H1 (cell line): Measurements from ENCODE around the gene ZPBP2. TPM values are rescaled to one million over a fixed set of nuclear protein-coding genes. Genes with fewer than 3 reads are reported as not detected.

ENCODE experiments used
- CTCF ChIA-PET: fragments of 300-600 bp; sonication (Branson Sonifier 250); formaldehyde crosslinking; loops from one replicate; lab custom pipeline; 2021; ENCODE audit not compliant: partially characterized antibody; lab: Charles Lee
- POLR2A ChIA-PET: fragments of 300-600 bp; sonication (Branson Sonifier 250); formaldehyde crosslinking; loops from one replicate; lab custom pipeline; 2021; ENCODE audit warnings: inconsistent platforms; ENCODE audit not compliant: partially characterized antibody; lab: Charles Lee
- DNase-seq, 2 experiments: peaks; one replicate each; pipeline versions ENCODE4 v3.0.0 to v3.0.0-alpha.2; 2010 to 2022; ENCODE audit warnings: low spot score in 2 of 2, low read depth in 1 of 2, mixed read lengths in 1 of 2
- FAIRE-seq: peaks from 2 replicates; lab custom pipeline; 2011; peaks lifted over from hg19 to GRCh38; lab: Jason Lieb, UNC
- H2AFZ ChIP-seq: 2 replicates; pipeline ENCODE4 v1.8.1; 2012; ENCODE audit warnings: low read length, inconsistent platforms
- H2AK5ac ChIP-seq: 2 replicates; pipeline ENCODE4 v1.6.1; 2013; ENCODE audit warnings: low read depth, low read length
- H2BK120ac ChIP-seq: replicated peaks from 2 replicates; pipeline ENCODE3; 2013; ENCODE audit warnings: low read depth, low read length, inconsistent platforms
- H2BK12ac ChIP-seq: 2 replicates; pipeline ENCODE4 v1.6.1; 2013; ENCODE audit warnings: low read depth, low read length
- H2BK15ac ChIP-seq: 2 replicates; pipeline ENCODE4 v1.6.1; 2013; ENCODE audit warnings: low read length
- H2BK20ac ChIP-seq: 2 replicates; pipeline ENCODE4 v1.6.1; 2013; ENCODE audit warnings: low read length
- H2BK5ac ChIP-seq: 2 replicates; pipeline ENCODE4 v1.6.1; 2013; ENCODE audit warnings: low read depth, low read length
- H3K14ac ChIP-seq: 2 replicates; pipeline ENCODE4 v1.6.1; 2013; ENCODE audit warnings: inconsistent platforms; ENCODE audit not compliant: insufficient read length
- H3K18ac ChIP-seq: 2 replicates; pipeline ENCODE4 v1.6.1; 2013; ENCODE audit warnings: low read length; ENCODE audit errors: extremely low read depth
- H3K23ac ChIP-seq: 2 replicates; pipeline ENCODE4 v1.6.1; 2013; ENCODE audit warnings: inconsistent platforms; ENCODE audit not compliant: insufficient read length
- H3K23me2 ChIP-seq: 2 replicates; pipeline ENCODE4 v1.6.1; 2013; ENCODE audit warnings: low read depth, low read length
- H3K27ac ChIP-seq: 2 replicates; pipeline ENCODE4 v1.6.1; 2011; ENCODE audit warnings: low read depth, low read length, inconsistent platforms
- H3K27me3 ChIP-seq, 4 experiments: replicated peaks in 1 of 4; 1 replicate in 1 of 4; 2 replicates in 3 of 4; pipeline versions ENCODE4 v1.6.1 to v1.8.1; 2011 to 2013; ENCODE audit warnings: low read length in 3 of 4, mild to moderate bottlenecking in 3 of 4, inconsistent platforms in 2 of 4, mixed read lengths in 2 of 4, moderate library complexity in 1 of 4; ENCODE audit not compliant: control insufficient read depth in 3 of 4, insufficient read depth in 3 of 4; ENCODE audit errors: extremely low read depth in 1 of 4
- H3K36me3 ChIP-seq, 4 experiments: 2 replicates each; pipeline versions ENCODE4 v1.6.1 to v1.8.1; 2011 to 2013; ENCODE audit warnings: mild to moderate bottlenecking in 4 of 4, low read length in 3 of 4, moderate library complexity in 2 of 4, control low read depth in 1 of 4, inconsistent platforms in 1 of 4; ENCODE audit not compliant: insufficient read depth in 4 of 4, control insufficient read depth in 2 of 4
- H3K4ac ChIP-seq: replicated peaks from 2 replicates; pipeline ENCODE3; 2013; ENCODE audit warnings: low read length, low read depth, mixed read lengths, inconsistent platforms; ENCODE audit not compliant: insufficient read length
- H3K4me1 ChIP-seq, 4 experiments: replicated peaks in 1 of 4; 1 replicate in 1 of 4; 2 replicates in 3 of 4; pipeline versions ENCODE4 v1.6.1 to v1.8.1; 2011 to 2013; ENCODE audit warnings: low read length in 3 of 4, inconsistent platforms in 2 of 4, mixed read lengths in 1 of 4; ENCODE audit not compliant: insufficient read depth in 4 of 4, control insufficient read depth in 3 of 4
- H3K4me2 ChIP-seq, 2 experiments: 2 replicates each; pipeline versions ENCODE4 v1.6.1 to v1.8.1; 2011 to 2013; ENCODE audit warnings: low read depth in 2 of 2, low read length in 2 of 2, control low read depth in 1 of 2, inconsistent platforms in 1 of 2, mild to moderate bottlenecking in 1 of 2; ENCODE audit not compliant: insufficient read depth in 1 of 2
- H3K4me3 ChIP-seq, 4 experiments: fragments of 200-600, 300-600 bp in 1 of 4; sonication (generic), shearing (Covaris generic), sonication (Bioruptor Twin) in 1 of 4; 2 replicates each; pipeline versions ENCODE4 v1.5.1 to v1.8.1; 2011 to 2016; ENCODE audit warnings: low read length in 4 of 4, low read depth in 3 of 4, control low read depth in 2 of 4, inconsistent platforms in 2 of 4, mild to moderate bottlenecking in 2 of 4, mixed read lengths in 1 of 4, moderate library complexity in 1 of 4; ENCODE audit not compliant: insufficient read depth in 2 of 4; ENCODE audit errors: extremely low read depth in 1 of 4
- H3K56ac ChIP-seq: replicated peaks from 2 replicates; pipeline ENCODE3; 2013; ENCODE audit warnings: low read depth, mild to moderate bottlenecking, mixed read lengths, low read length, inconsistent platforms; ENCODE audit not compliant: insufficient read length
- H3K79me1 ChIP-seq: 2 replicates; pipeline ENCODE4 v1.6.1; 2013; ENCODE audit warnings: low read depth, low read length, control low read depth
- H3K79me2 ChIP-seq, 2 experiments: 2 replicates each; pipeline versions ENCODE4 v1.6.1 to v1.8.1; 2012 to 2013; ENCODE audit warnings: low read length in 2 of 2, mild to moderate bottlenecking in 2 of 2, inconsistent platforms in 1 of 2; ENCODE audit not compliant: insufficient read depth in 2 of 2, control insufficient read depth in 1 of 2
- H3K9ac ChIP-seq, 4 experiments: replicated peaks in 1 of 4; 1 replicate in 1 of 4; 2 replicates in 3 of 4; pipeline versions ENCODE4 v1.6.1 to v1.8.1; 2011 to 2013; ENCODE audit warnings: low read depth in 3 of 4, low read length in 3 of 4, control low read depth in 2 of 4, mild to moderate bottlenecking in 2 of 4, moderate library complexity in 2 of 4, inconsistent platforms in 1 of 4; ENCODE audit errors: extremely low read depth in 1 of 4
- H3K9me3 ChIP-seq, 2 experiments: 2 replicates each; pipeline versions ENCODE4 v1.6.1 to v1.8.1; 2012 to 2013; ENCODE audit warnings: mild to moderate bottlenecking in 2 of 2, moderate library complexity in 2 of 2, control low read depth in 1 of 2, inconsistent platforms in 1 of 2, low read depth in 1 of 2, low read length in 1 of 2, mixed read lengths in 1 of 2; ENCODE audit not compliant: insufficient read depth in 2 of 2
- H4K20me1 ChIP-seq, 2 experiments: replicated peaks in 1 of 2; 2 replicates each; pipeline versions ENCODE3 to v1.8.1; 2011 to 2013; ENCODE audit warnings: inconsistent platforms in 2 of 2, low read length in 2 of 2, mild to moderate bottlenecking in 1 of 2; ENCODE audit not compliant: insufficient read depth in 2 of 2, control insufficient read depth in 1 of 2
- H4K5ac ChIP-seq: 2 replicates; pipeline ENCODE4 v1.6.1; 2013; ENCODE audit warnings: low read length, low read depth, mixed read lengths, inconsistent platforms; ENCODE audit not compliant: insufficient read length
- H4K8ac ChIP-seq: 2 replicates; pipeline ENCODE4 v1.8.0; 2013; ENCODE audit warnings: mild to moderate bottlenecking, moderate library complexity, low read length, inconsistent platforms; ENCODE audit not compliant: insufficient read depth; ENCODE audit errors: extremely low read depth
- H4K91ac ChIP-seq: replicated peaks from 2 replicates; pipeline ENCODE3; 2013; ENCODE audit warnings: low read length, mixed read lengths, inconsistent platforms; ENCODE audit not compliant: insufficient read length
- ASH2L ChIP-seq: fragments of 200-600, 300-600 bp; sonication (generic); IDR thresholded peaks from one replicate; pipeline ENCODE4 v1.7.1; 2017; ENCODE audit warnings: low read length
- BACH1 ChIP-seq: IDR thresholded peaks from 2 replicates; pipeline ENCODE4 v1.6.1; 2012; ENCODE audit warnings: low read length, improper control_type of control experiment
- FOSL1 ChIP-seq: IDR thresholded peaks from 2 replicates; pipeline ENCODE4 v1.6.1; 2011; ENCODE audit warnings: mild to moderate bottlenecking, low read depth, low read length, moderate library complexity; ENCODE audit not compliant: insufficient read depth
- JUND ChIP-seq: IDR thresholded peaks from 2 replicates; pipeline ENCODE4 v1.6.1; 2011; ENCODE audit warnings: mild to moderate bottlenecking, improper control_type of control experiment, low read length
- KDM1A ChIP-seq: fragments of 200-600, 300-600 bp; sonication (generic); IDR thresholded peaks from 2 replicates; pipeline ENCODE4 v1.7.1; 2016; ENCODE audit warnings: mild to moderate bottlenecking, low read length, borderline replicate concordance
- POU5F1 ChIP-seq: IDR thresholded peaks from 2 replicates; pipeline ENCODE4 v1.6.1; 2011; ENCODE audit warnings: low read depth, mild to moderate bottlenecking, low read length, moderate library complexity
- RNF2 ChIP-seq: fragments of 200-900, 300-1000 bp; sonication (generic); IDR thresholded peaks from 2 replicates; pipeline ENCODE4 v1.7.1; 2016; ENCODE audit warnings: borderline replicate concordance, low read depth, mild to moderate bottlenecking, antibody characterized with exemption, low read length; ENCODE audit not compliant: poor library complexity, severe bottlenecking; ENCODE audit errors: missing control alignments
- WGBS, 2 experiments: shearing (Covaris generic) in 1 of 2; methylation state at CpG; one replicate each; pipeline versions ENCODE4 v1.1.6 to v1.1.7; 2013 to 2015; ENCODE audit warnings: low lambda C conversion rate in 2 of 2, mixed read lengths in 2 of 2, inconsistent platforms in 1 of 2, low coverage in 1 of 2, missing lambda C conversion rate in 1 of 2; ENCODE audit not compliant: insufficient replicate concordance in 2 of 2, insufficient coverage in 1 of 2, insufficient read length in 1 of 2; ENCODE audit errors: extremely low coverage in 1 of 2, missing lambda C conversion rate in 1 of 2; 5-methylcytosine and 5-hydroxymethylcytosine counted together
- polyA plus RNA-seq, 7 experiments: library from polyadenylated mRNA; depleted of rRNA in 3 of 7; stranded (reverse) in 5 of 7; unstranded in 2 of 7; fragments of >200 nt in 5 of 7; fragments of 200-250 nt in 2 of 7; gene quantifications; 1 replicate in 5 of 7; 2 replicates in 1 of 7; 4 replicates in 1 of 7; pipeline versions ENCODE4 v1.2.1 to v1.2.3, GENCODE V29; 2011 to 2013; ENCODE audit warnings: missing spikeins in 2 of 7, mixed read lengths in 2 of 7
- total RNA-seq: library from RNA; stranded (reverse); fragmentation: NEBNext Ultra II Directional; extraction: Animal tissue kit (Norgen Biotek cat#: 25700); gene quantifications from 2 replicates; pipeline ENCODE4 v1.2.1, GENCODE V29; 2021
- TF ChIP-seq, protein P1 (sequence below): IDR thresholded peaks from 2 replicates; pipeline ENCODE4 v1.6.1; 2011; ENCODE audit warnings: low read depth, mild to moderate bottlenecking, low read length; ENCODE audit not compliant: insufficient read depth
- TF ChIP-seq, protein P2 (sequence below): IDR thresholded peaks from 2 replicates; pipeline ENCODE4 v1.6.1; 2011; ENCODE audit warnings: low read length, improper control_type of control experiment

ZPBP2 gene
- total and polyA plus RNA-seq, 2 of the 8 experiments (the other 6 are each of a cell fraction or from before 2014, with no cell fraction given): not detected

DNA sequence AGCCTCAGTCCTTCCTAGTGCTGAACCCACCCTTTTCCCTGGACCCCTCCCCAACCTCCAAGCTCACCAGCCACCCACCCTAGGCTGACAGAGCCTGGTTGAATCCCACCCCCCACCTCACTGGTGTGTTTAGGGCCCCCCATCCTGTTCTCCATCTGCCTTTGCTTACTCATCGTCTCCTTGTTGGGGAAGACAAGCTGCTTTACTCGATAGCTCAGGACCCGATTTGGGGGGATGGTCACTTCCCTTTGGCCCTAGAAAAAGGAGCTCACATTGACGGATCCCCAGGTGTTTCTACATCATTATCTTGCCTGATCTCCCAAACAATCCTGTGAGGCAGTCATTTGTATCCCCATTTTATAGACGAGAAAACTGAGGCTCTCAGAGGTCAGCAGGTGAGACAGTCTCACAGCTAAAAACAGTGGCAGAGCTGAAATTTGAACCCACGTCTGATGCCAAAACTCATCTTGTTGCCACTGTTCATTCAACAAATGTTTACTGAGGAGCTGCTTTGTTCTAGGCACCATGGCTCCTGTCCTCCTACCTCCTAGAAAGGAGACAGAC is 40.9 kb downstream of the ZPBP2 start:
- POLR2A ChIA-PET: interaction anchor here (1.1 to 1.5 kb wide), 2 partner anchors 10 to 17 kb away, joined by 3 to 4 read pairs; no protein-coding TSS in a partner anchor
- H3K23me2 ChIP-seq: no peaks in the 10 kb centered on the region
- H2BK20ac ChIP-seq: no peak overlapping the region
- no peak overlapping the region for H3K56ac ChIP-seq
- no peaks in the 10 kb centered on the region for H3K79me1 ChIP-seq
- 88% methylated on average over 6 of the region's 6 CpGs; no CpG with 5 or more reads in 1 of the 2 experiments for WGBS, 2 experiments
- no peak overlapping the region for H4K5ac ChIP-seq
- no peak overlapping the region for H2BK15ac ChIP-seq
- H4K8ac ChIP-seq: no peak overlapping the region
- no peak overlapping the region for H3K9ac ChIP-seq
- no peak overlapping the region for H2BK12ac ChIP-seq
- H3K4me2 ChIP-seq: no peak overlapping the region
- peaks cover 0 to 12% (median 2%) of the 10 kb centered on the region in 4 experiments; a peak in 5 of 8 replicates for H3K36me3 ChIP-seq
- H3K23ac ChIP-seq: no peak overlapping the region
- H4K91ac ChIP-seq: no peak overlapping the region
- no peaks in the 10 kb centered on the region for H4K20me1 ChIP-seq
- TF ChIP-seq, protein P1, sequence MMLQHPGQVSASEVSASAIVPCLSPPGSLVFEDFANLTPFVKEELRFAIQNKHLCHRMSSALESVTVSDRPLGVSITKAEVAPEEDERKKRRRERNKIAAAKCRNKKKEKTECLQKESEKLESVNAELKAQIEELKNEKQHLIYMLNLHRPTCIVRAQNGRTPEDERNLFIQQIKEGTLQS: no peak
- TF ChIP-seq FOSL1: no peak
- no peak for TF ChIP-seq ASH2L
- no peak for TF ChIP-seq BACH1
- no peak for TF ChIP-seq POU5F1
- TF ChIP-seq, protein P2, sequence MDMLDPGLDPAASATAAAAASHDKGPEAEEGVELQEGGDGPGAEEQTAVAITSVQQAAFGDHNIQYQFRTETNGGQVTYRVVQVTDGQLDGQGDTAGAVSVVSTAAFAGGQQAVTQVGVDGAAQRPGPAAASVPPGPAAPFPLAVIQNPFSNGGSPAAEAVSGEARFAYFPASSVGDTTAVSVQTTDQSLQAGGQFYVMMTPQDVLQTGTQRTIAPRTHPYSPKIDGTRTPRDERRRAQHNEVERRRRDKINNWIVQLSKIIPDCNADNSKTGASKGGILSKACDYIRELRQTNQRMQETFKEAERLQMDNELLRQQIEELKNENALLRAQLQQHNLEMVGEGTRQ: no peak
- TF ChIP-seq RNF2: no peak
- no peak for TF ChIP-seq JUND
- no peak for TF ChIP-seq KDM1A
- no peaks in the 10 kb centered on the region for H3K9me3 ChIP-seq
- no peak overlapping the region for H3K4me3 ChIP-seq
- FAIRE-seq: no peak
- no peak overlapping the region for H2AFZ ChIP-seq
- no peak overlapping the region for H3K14ac ChIP-seq
- H2AK5ac ChIP-seq: no peak overlapping the region
- DNase-seq: no peak
- no peak overlapping the region for H3K4ac ChIP-seq
- no peaks in the 10 kb centered on the region for H3K4me1 ChIP-seq
- H3K27me3 ChIP-seq: no peaks in the 10 kb centered on the region
- no peak overlapping the region for H3K27ac ChIP-seq
- no peak overlapping the region for H2BK120ac ChIP-seq
- CTCF ChIA-PET: interaction anchor here (1.3 kb wide), 1 partner anchor 34 kb away, joined by 4 read pairs; no protein-coding TSS in a partner anchor
- no peak overlapping the region for H3K18ac ChIP-seq
- no peaks in the 10 kb centered on the region for H3K79me2 ChIP-seq
- H2BK5ac ChIP-seq: no peak overlapping the region
